HCT116 (cell line): Measurements from ENCODE around the gene PTOV1. TPM values are rescaled to one million over a fixed set of nuclear protein-coding genes. Genes with fewer than 3 reads are reported as not detected.

ENCODE experiments used
- ATAC-seq: fragments of 200-7000 bp; cut with Tn5 transposase; 2 replicates; pipeline ENCODE4 v1.9.1; 2020; ENCODE audit warnings: mild to moderate bottlenecking, moderate library complexity
- BruUV-seq: library from RNA; stranded (reverse); fragments of 400-500 nt; replicated peaks from 2 replicates; lab custom pipeline; 2021; lab: Mats Ljungman, UMichigan
- CTCF ChIA-PET: fragments of 300-600 bp; sonication (Branson Sonifier 250); formaldehyde crosslinking; loops from one replicate; lab custom pipeline; 2021; ENCODE audit warnings: antibody characterized with exemption; lab: Charles Lee
- POLR2A ChIA-PET: fragments of 300-600, 350-600 bp; sonication (Branson Sonifier 250); formaldehyde crosslinking; loops from one replicate; lab custom pipeline; 2021; ENCODE audit warnings: antibody characterized with exemption; lab: Charles Lee
- RAD21 ChIA-PET, 2 experiments: fragments of 300-600 bp; sonication (Branson Sonifier 250); formaldehyde crosslinking; loops; one replicate each; lab custom pipeline; 2023; ENCODE audit warnings: low total read pairs in 2 of 2; ENCODE audit not compliant: uncharacterized antibody in 2 of 2, unreplicated experiment in 2 of 2, low non-redundant PET in 1 of 2; lab: Charles Lee
- DNase-seq: peaks from one replicate; pipeline ENCODE4 v3.0.0-alpha.2; 2010; ENCODE audit warnings: low read depth, low spot score
- H2AFZ ChIP-seq: fragments of 200-600 bp; shearing (Covaris generic), sonication (generic); 2 replicates; pipeline ENCODE4 v1.6.1; 2017; ENCODE audit warnings: low read depth, mixed run types, mixed read lengths, antibody characterized with exemption, low read length; ENCODE audit not compliant: poor library complexity, severe bottlenecking
- H3K27ac ChIP-seq: 2 replicates; pipeline ENCODE4 v1.5.1; 2012; ENCODE audit warnings: low read depth, low read length
- H3K27me3 ChIP-seq: fragments of 200-600 bp; sonication (generic); 2 replicates; pipeline ENCODE4 v1.6.1; 2016; ENCODE audit warnings: mixed run types, low read length, mixed read lengths; ENCODE audit not compliant: insufficient read depth
- H3K36me3 ChIP-seq, 2 experiments: fragments of 200-500 bp in 1 of 2; fragments of 200-600 bp in 1 of 2; sonication (Bioruptor generic) in 1 of 2; sonication (generic) in 1 of 2; 2 replicates each; pipeline versions ENCODE4 v1.5.1 to v1.6.1; 2014 to 2016; ENCODE audit warnings: low read length in 2 of 2, inconsistent platforms in 1 of 2, mixed read lengths in 1 of 2, mixed run types in 1 of 2; ENCODE audit not compliant: insufficient read depth in 2 of 2, control insufficient read depth in 1 of 2
- H3K4me1 ChIP-seq, 2 experiments: fragments of 200-600 bp in 1 of 2; sonication (generic) in 1 of 2; 2 replicates each; pipeline versions ENCODE4 v1.5.1 to v1.6.1; 2012 to 2017; ENCODE audit warnings: low read length in 2 of 2, inconsistent platforms in 1 of 2, mild to moderate bottlenecking in 1 of 2, mixed read lengths in 1 of 2, mixed run types in 1 of 2, moderate library complexity in 1 of 2; ENCODE audit not compliant: insufficient read depth in 2 of 2, control insufficient read depth in 1 of 2
- H3K4me2 ChIP-seq: fragments of 200-600 bp; sonication (generic); 2 replicates; pipeline ENCODE4 v1.6.1; 2017; ENCODE audit warnings: mixed run types, low read length, mixed read lengths
- H3K4me3 ChIP-seq, 2 experiments: fragments of 200-600 bp in 1 of 2; sonication (generic) in 1 of 2; replicated peaks in 1 of 2; 2 replicates each; pipeline ENCODE4 v1.5.1; 2011 to 2016; ENCODE audit warnings: low read length in 2 of 2, control low read depth in 1 of 2, low read depth in 1 of 2, mild to moderate bottlenecking in 1 of 2, mixed read lengths in 1 of 2, mixed run types in 1 of 2
- H3K79me2 ChIP-seq: fragments of 200-600 bp; sonication (generic); 2 replicates; pipeline ENCODE4 v1.6.1; 2017; ENCODE audit warnings: mild to moderate bottlenecking, mixed run types, low read length, moderate library complexity, mixed read lengths; ENCODE audit not compliant: insufficient read depth
- H3K9ac ChIP-seq: fragments of 200-600 bp; sonication (generic); 2 replicates; pipeline ENCODE4 v1.6.1; 2016; ENCODE audit warnings: low read length, mixed read lengths
- H3K9me2 ChIP-seq: fragments of 200-600 bp; sonication (generic), shearing (Covaris generic); 2 replicates; pipeline ENCODE4 v1.6.1; 2017; ENCODE audit warnings: mixed run types, mild to moderate bottlenecking, moderate library complexity; ENCODE audit not compliant: insufficient read depth
- H3K9me3 ChIP-seq, 2 experiments: fragments of 200-500 bp in 1 of 2; fragments of 200-600 bp in 1 of 2; sonication (Bioruptor generic) in 1 of 2; sonication (generic) in 1 of 2; 2 replicates each; pipeline ENCODE4 v1.6.1; 2014 to 2017; ENCODE audit warnings: low read length in 2 of 2, mixed read lengths in 2 of 2, inconsistent platforms in 1 of 2, low read depth in 1 of 2, mild to moderate bottlenecking in 1 of 2, mixed run types in 1 of 2, moderate library complexity in 1 of 2; ENCODE audit not compliant: control insufficient read depth in 1 of 2, insufficient read depth in 1 of 2
- H4K20me1 ChIP-seq: fragments of 200-600 bp; sonication (generic), shearing (Covaris generic); 2 replicates; pipeline ENCODE4 v1.6.1; 2017; ENCODE audit warnings: mixed run types, mild to moderate bottlenecking, moderate library complexity; ENCODE audit not compliant: insufficient read depth
- ATF3 ChIP-seq: IDR thresholded peaks from 2 replicates; pipeline ENCODE4 v1.6.1; 2012
- CBX3 ChIP-seq: IDR thresholded peaks from 2 replicates; pipeline ENCODE4 v1.6.1; 2012; ENCODE audit warnings: low read depth
- CTCF ChIP-seq, 3 experiments: fragments of 200-600 bp in 1 of 3; sonication (generic) in 1 of 3; IDR thresholded peaks in 2 of 3; conservative IDR thresholded peaks in 1 of 3; 2 replicates each; pipeline ENCODE4 v1.5.1; 2012 to 2017; ENCODE audit warnings: low read depth in 2 of 3, low read length in 2 of 3, antibody characterized with exemption in 1 of 3, borderline replicate concordance in 1 of 3, control low read depth in 1 of 3, mild to moderate bottlenecking in 1 of 3, mixed read lengths in 1 of 3, mixed run types in 1 of 3, moderate library complexity in 1 of 3; ENCODE audit not compliant: insufficient read depth in 1 of 3
- EGR1 ChIP-seq: IDR thresholded peaks from 2 replicates; pipeline ENCODE4 v1.6.1; 2012; ENCODE audit warnings: low read depth
- ELF1 ChIP-seq: IDR thresholded peaks from 2 replicates; pipeline ENCODE4 v1.6.1; 2012; ENCODE audit warnings: low read depth, borderline replicate concordance
- EZH2 ChIP-seq: fragments of 200-600 bp; sonication (generic); IDR thresholded peaks from 2 replicates; pipeline ENCODE4 v1.6.1; 2017; ENCODE audit warnings: antibody characterized with exemption, mixed run types
- EZH2phosphoT487 ChIP-seq: fragments of 200-600 bp; IDR thresholded peaks from 2 replicates; pipeline ENCODE4 v1.6.1; 2018; ENCODE audit warnings: antibody characterized with exemption, borderline replicate concordance
- POLR2A ChIP-seq: IDR thresholded peaks from 2 replicates; pipeline ENCODE4 v1.7.0; 2011; ENCODE audit warnings: borderline replicate concordance; ENCODE audit not compliant: insufficient read depth, insufficient read length; ENCODE audit errors: extremely low read depth
- RAD21 ChIP-seq: IDR thresholded peaks from 2 replicates; pipeline ENCODE4 v1.6.1; 2012; ENCODE audit warnings: low read depth, mild to moderate bottlenecking
- REST ChIP-seq: IDR thresholded peaks from 2 replicates; pipeline ENCODE4 v1.6.1; 2012; ENCODE audit warnings: low read depth
- SIN3A ChIP-seq: IDR thresholded peaks from 2 replicates; pipeline ENCODE4 v1.6.1; 2012; ENCODE audit warnings: low read depth
- SP1 ChIP-seq: IDR thresholded peaks from 2 replicates; pipeline ENCODE4 v1.6.1; 2012; ENCODE audit warnings: low read depth
- TCF7L2 ChIP-seq: IDR thresholded peaks from 2 replicates; pipeline ENCODE4 v1.7.0; 2011; ENCODE audit warnings: borderline replicate concordance, inconsistent platforms; ENCODE audit not compliant: insufficient read depth, insufficient read length; ENCODE audit errors: extremely low read depth
- ZBTB33 ChIP-seq: IDR thresholded peaks from 2 replicates; pipeline ENCODE4 v1.6.1; 2011; ENCODE audit warnings: mild to moderate bottlenecking, low read length, moderate library complexity; ENCODE audit not compliant: insufficient replicate concordance; ENCODE audit errors: extremely low read depth
- ZFX ChIP-seq: fragments of 450-650 bp; IDR thresholded peaks from 2 replicates; pipeline ENCODE4 v1.6.1; 2017
- intact Hi-C: fragments of 100-400 bp; cut with micrococcal nuclease; formaldehyde crosslinking; loops from 2 replicates; pipeline ENCODE4 v1.10.0; 2022
- total RNA-seq: library from RNA; stranded (reverse); gene quantifications from one replicate; pipeline ENCODE4 v1.2.1, GENCODE V29; 2021; ENCODE audit not compliant: unreplicated experiment

Gene PTOV1
- total RNA-seq, 1 experiment from 2014 or later = 236 TPM

- Histone ChIP-seq H3K9me2 (no peaks in the 10 kb centered on the region), H3K4me1 (peaks cover 6 to 21% of the 10 kb centered on the region in 2 experiments), H3K4me3 (no peak overlapping the region), H2AFZ (no peak overlapping the region), H3K9me3 (no peaks in the 10 kb centered on the region), H3K79me2 (no peaks in the 10 kb centered on the region)
- CTCF ChIA-PET = no interaction called here
- TF ChIP-seq EGR1 = no peak
- no peak for TF ChIP-seq ZFX
- TF ChIP-seq CTCF (IDR thresholded peaks at IDR 0.05 in 2 of 3, conservative IDR thresholded peaks at IDR 0.05 in 1 of 3; ENCODE audit: borderline replicate concordance in 1 of 3, insufficient read depth in 1 of 3, low read depth in 2 of 3, low read length in 2 of 3) = no peak
- TF ChIP-seq ATF3 = no peak
- no peak for TF ChIP-seq EZH2phosphoT487
- TF ChIP-seq REST = no peak
- TF ChIP-seq SP1 = no peak
- no peak for TF ChIP-seq ZBTB33
- no peak for TF ChIP-seq RAD21
- no peak for TF ChIP-seq CBX3
- TF ChIP-seq ELF1 = no peak
- no peak for TF ChIP-seq SIN3A
- no peak for TF ChIP-seq EZH2
- no peak for TF ChIP-seq POLR2A
- TF ChIP-seq TCF7L2 = no peak
- TF ChIP-seq, all 23 proteins: peak for 0
- Histone ChIP-seq H3K36me3 (no peaks in the 10 kb centered on the region), H3K27ac (no peak overlapping the region), H3K27me3 (no peaks in the 10 kb centered on the region), H3K4me2 (no peak overlapping the region), H3K9ac (no peak overlapping the region), H4K20me1 (no peaks in the 10 kb centered on the region)
- DNase-seq (no peak), ATAC-seq (no peak)
- ChIA-PET RAD21 (no interaction called here), POLR2A (no interaction called here)
- intact Hi-C loops = no loop called here
- no TSS peak for BruUV-seq
Measured at GRCh38 chr19:49894011-49894664, 43.2 kb downstream of the PTOV1 start.
